Type B pancreatic cell (in vitro differentiated cells): ENCODE data around the gene PARVA. TPM values are rescaled to one million over a fixed set of nuclear protein-coding genes. Genes with fewer than 3 reads are reported as not detected.

Source experiments
- DNase-seq: peaks from one replicate; pipeline ENCODE4 v3.0.0; 2021; ENCODE audit warnings: mixed read lengths; ENCODE audit not compliant: unreplicated experiment; ENCODE audit errors: extremely low spot score
- H3K27ac Mint-ChIP-seq: 2 replicates; pipeline ENCODE4 v1.8.0; 2021; ENCODE audit warnings: mild to moderate bottlenecking, mixed read lengths
- H3K27me3 Mint-ChIP-seq: 2 replicates; pipeline ENCODE4 v1.8.0; 2021; ENCODE audit warnings: mixed read lengths
- H3K36me3 Mint-ChIP-seq: 2 replicates; pipeline ENCODE4 v1.8.0; 2021; ENCODE audit warnings: mixed read lengths
- H3K4me1 Mint-ChIP-seq: one replicate; pipeline ENCODE4 v1.8.0; 2021; ENCODE audit warnings: mixed read lengths; ENCODE audit not compliant: unreplicated experiment
- H3K4me3 Mint-ChIP-seq: 2 replicates; pipeline ENCODE4 v1.8.0; 2021; ENCODE audit warnings: mild to moderate bottlenecking, mixed read lengths
- H3K9me3 Mint-ChIP-seq: 2 replicates; pipeline ENCODE4 v1.8.0; 2021; ENCODE audit warnings: mixed read lengths
- total RNA-seq: library from RNA; stranded (reverse); gene quantifications from 2 replicates; pipeline ENCODE4 v1.2.1, GENCODE V29; 2021; ENCODE audit warnings: low replicate concordance
- TF ChIP-seq, protein P1 (sequence below): fragments of 200-600 bp; sonication (generic); conservative IDR thresholded peaks from 2 replicates; pipeline ENCODE4 v1.5.0; 2021; ENCODE audit warnings: antibody characterized with exemption, mild to moderate bottlenecking

The PARVA gene
- total RNA-seq, 1 donor from 2014 or later: 49.4 TPM

DNA sequence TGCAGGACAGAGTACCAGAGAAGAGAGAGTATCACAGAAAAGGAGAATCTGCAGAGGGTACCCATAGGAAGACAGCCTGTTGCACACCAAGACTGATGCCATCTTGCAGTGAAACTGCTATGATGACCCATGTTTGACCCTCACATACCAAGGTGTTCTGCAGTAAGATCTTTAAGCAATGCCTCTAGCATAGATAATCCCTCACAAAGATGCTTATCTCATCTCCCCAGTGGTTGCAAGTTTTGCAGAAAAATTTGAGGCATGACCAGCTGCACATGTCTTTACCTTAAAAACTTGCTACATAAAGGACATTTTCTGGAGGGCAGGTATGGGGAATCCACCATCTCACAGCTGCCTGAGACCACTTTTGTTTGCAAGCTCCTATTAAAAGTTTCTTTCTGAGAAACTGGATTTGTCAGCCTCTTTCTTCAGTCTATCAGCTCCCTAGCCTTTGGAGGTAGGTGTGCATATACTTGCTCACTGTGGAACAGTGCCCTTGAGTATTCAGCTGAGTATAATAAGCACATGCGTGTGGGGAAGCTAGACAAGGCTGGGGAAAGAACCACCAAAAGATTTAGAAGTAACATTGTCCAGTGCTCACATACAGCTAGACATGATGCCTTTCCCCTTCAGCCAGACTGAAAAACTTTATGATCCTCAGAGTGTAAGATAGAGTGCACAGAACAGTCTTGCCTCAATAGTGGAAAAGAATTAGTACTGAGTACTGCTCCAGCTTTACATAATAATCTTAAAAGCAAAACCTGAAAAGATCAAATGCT is 196.5 kb downstream of the PARVA start:
- TF ChIP-seq, protein P1, sequence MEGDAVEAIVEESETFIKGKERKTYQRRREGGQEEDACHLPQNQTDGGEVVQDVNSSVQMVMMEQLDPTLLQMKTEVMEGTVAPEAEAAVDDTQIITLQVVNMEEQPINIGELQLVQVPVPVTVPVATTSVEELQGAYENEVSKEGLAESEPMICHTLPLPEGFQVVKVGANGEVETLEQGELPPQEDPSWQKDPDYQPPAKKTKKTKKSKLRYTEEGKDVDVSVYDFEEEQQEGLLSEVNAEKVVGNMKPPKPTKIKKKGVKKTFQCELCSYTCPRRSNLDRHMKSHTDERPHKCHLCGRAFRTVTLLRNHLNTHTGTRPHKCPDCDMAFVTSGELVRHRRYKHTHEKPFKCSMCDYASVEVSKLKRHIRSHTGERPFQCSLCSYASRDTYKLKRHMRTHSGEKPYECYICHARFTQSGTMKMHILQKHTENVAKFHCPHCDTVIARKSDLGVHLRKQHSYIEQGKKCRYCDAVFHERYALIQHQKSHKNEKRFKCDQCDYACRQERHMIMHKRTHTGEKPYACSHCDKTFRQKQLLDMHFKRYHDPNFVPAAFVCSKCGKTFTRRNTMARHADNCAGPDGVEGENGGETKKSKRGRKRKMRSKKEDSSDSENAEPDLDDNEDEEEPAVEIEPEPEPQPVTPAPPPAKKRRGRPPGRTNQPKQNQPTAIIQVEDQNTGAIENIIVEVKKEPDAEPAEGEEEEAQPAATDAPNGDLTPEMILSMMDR: no peak
- H3K27ac Mint-ChIP-seq: no peak overlapping the region

DNA sequence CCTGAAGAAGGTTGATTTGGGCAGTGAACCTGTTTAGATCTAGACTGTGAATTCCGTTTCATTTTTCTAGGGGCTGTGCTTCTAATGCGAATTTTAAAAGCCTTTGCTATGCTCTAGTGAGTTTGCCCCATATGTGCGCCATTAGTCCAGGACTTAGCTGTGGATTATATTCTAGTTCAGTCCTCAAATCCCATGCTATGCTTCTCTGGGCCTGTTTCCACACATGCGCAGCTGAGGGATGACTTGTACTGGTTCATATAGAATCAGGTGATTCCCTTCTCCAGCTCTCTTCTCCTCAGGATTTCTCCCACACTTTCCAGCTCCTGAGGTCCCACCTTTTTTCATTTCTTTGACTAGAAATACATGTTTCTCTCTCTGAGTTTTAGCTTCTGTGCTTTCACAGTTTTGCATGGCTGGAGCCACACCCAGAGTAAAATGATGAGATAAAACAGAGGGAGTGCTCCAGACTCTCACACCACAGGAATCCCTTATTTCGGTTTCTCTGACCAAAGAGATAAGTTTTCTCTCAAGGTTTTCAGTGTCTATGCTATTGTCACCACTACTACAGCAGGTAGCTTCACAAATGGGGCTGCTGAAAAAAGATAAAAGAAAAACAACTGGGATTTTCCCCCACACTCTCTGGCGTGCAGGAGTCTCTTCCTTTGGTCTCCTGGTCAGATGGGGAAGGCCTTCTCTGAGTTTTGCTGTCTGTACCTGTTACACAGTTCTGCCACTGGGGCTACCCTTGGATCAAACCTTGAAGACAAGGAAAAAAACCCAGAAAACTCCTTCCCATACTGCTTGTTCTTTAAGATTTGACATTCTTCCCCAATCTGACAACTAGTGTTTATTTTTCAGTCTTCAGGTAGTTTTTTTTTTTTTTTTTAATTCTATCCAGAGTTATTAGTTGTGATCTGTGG is 200.6 kb downstream of the PARVA start:
- DNase-seq: no peak
- TF ChIP-seq, protein P1: peak; percentile 51
- Mint-ChIP-seq H3K36me3 (no peaks in the 10 kb centered on the region), H3K4me3 (no peak overlapping the region), H3K9me3 (no peaks in the 10 kb centered on the region), H3K27ac (no peak overlapping the region), H3K4me1 (peaks cover 10% of the 10 kb centered on the region), H3K27me3 (no peaks in the 10 kb centered on the region)

More for the DNA sequence above, 196.5 kb downstream of the PARVA start:
- no peak for DNase-seq
- Mint-ChIP-seq H3K9me3 (no peaks in the 10 kb centered on the region), H3K27me3 (no peaks in the 10 kb centered on the region), H3K4me3 (no peak overlapping the region), H3K4me1 (no peaks in the 10 kb centered on the region), H3K36me3 (no peaks in the 10 kb centered on the region)

GRCh38 chr11:12581416-12581815 is 204.0 kb downstream of the PARVA start:
- Mint-ChIP-seq H3K27me3 (no peaks in the 10 kb centered on the region), H3K4me1 (peaks cover 10% of the 10 kb centered on the region), H3K4me3 (no peak overlapping the region), H3K9me3 (no peaks in the 10 kb centered on the region), H3K27ac (peak overlapping the region; percentile 65), H3K36me3 (no peaks in the 10 kb centered on the region)
- DNase-seq: no peak
- TF ChIP-seq, protein P1: no peak

- no peaks in the 10 kb centered on the region for H3K27me3 Mint-ChIP-seq
- no peaks in the 10 kb centered on the region for H3K36me3 Mint-ChIP-seq
- H3K4me1 Mint-ChIP-seq: peaks cover 11% of the 10 kb centered on the region
- DNase-seq: no peak
- H3K4me3 Mint-ChIP-seq: no peak overlapping the region
- peak overlapping the region; percentile 65 for H3K27ac Mint-ChIP-seq
- no peaks in the 10 kb centered on the region for H3K9me3 Mint-ChIP-seq
- TF ChIP-seq, protein P1: no peak
Measured at GRCh38 chr11:12581923-12582322, 204.6 kb downstream of the PARVA start.
